ENCODE results near the gene HSDL1. TPM values are rescaled to one million over a fixed set of nuclear protein-coding genes. Genes with fewer than 3 reads are reported as not detected.

Gene HSDL1
- total and polyA plus RNA-seq, 10 of the 15 experiments (the other 5 are each of a cell fraction or from before 2014, with no cell fraction given): 2.0 to 13.4 (median 5.6) TPM

DNA sequence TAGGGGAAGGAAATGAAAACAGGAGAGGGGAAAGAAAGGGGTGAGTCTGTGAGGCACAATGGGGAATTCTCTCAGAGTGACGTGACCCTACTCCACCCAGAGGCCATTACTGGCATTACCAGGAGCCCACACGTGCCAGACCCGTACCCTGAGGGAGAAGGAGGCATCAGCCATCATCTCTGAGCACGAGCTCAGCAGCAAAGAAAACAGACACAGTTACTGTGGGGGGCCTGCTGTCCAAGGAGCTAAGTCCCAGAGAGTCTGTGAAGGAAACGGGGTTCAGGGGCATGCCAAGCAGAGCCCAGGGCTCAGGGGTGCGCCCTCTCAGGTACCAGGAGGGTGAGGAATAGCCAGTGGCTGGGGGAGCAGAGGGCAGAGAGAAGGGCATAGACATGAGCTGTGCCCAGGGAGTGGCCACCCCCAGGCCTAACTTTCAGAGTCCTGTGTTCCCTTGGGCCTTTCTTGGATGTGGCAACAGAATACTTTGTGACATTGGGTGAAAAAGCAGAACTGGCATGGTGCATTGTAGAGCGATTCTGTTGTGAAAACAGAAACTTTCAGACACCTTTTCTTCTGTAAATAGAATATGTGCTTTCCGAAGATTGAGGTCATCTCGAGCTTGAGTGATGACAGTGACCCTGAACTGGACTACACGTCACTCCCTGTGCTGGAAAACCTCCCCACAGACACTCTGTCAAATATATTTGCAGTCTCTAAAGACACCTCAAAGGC, 30.5 kb upstream of the HSDL1 start:
- ATAC-seq (peak; percentile 89), FAIRE-seq (no peak), DNase-seq (ENCODE audit: low read depth, low spot score) (peak; percentile 19)
- no TSS peak for BruUV-seq (replicated peaks)
- H4K20me1 ChIP-seq (ENCODE audit: control insufficient read depth, insufficient read depth): no peaks in the 10 kb centered on the region
- peak overlapping the region; percentile 39; the same call in 1 of the 2 replicates for H2AFZ ChIP-seq (ENCODE audit: control insufficient read depth, low read depth, low read length)
- CTCF ChIA-PET: interaction anchor here (0.8 to 7.1 kb wide), 5 partner anchors 11 to 116 kb away, joined by 3 to 82 read pairs (median 11); partner anchors contain the start of gene TAF1C
- POLR2A ChIA-PET: no interaction called here
- H3K4me2 ChIP-seq (ENCODE audit: control insufficient read depth, insufficient read depth): peak overlapping the region; percentile 62; the same call in 1 of the 2 replicates
- intact Hi-C loops (cut with micrococcal nuclease; ENCODE audit: unreplicated experiment) (loop anchor here (1.0 kb wide), 1 partner anchor 87 kb away; no protein-coding TSS in a partner anchor), in situ Hi-C loops (cut with MboI) (no loop called here)
- H3K36me3 ChIP-seq (ENCODE audit: control insufficient read depth in 2 of 2, insufficient read depth in 2 of 2, low read length in 1 of 2): peaks cover 5 to 10% of the 10 kb centered on the region in 2 experiments; a peak in 3 of 4 replicates
- no peaks in the 10 kb centered on the region for H3K27me3 ChIP-seq (replicated peaks in 1 of 2; ENCODE audit: control insufficient read depth in 2 of 2, insufficient read depth in 2 of 2, low read length in 1 of 2)
- 12% methylated on average over 10 of the region's 10 CpGs for WGBS (ENCODE audit: insufficient coverage, insufficient replicate concordance, low lambda C conversion rate, missing lambda C conversion rate)
- no peak overlapping the region for H3K4me3 ChIP-seq
- H3K79me2 ChIP-seq (ENCODE audit: control insufficient read depth, insufficient read depth, low read length): no peaks in the 10 kb centered on the region
- H3K4me1 ChIP-seq (ENCODE audit: control insufficient read depth, insufficient read depth, low read length): peaks cover 13% of the 10 kb centered on the region
- no peaks in the 10 kb centered on the region for H3K9me3 ChIP-seq (replicated peaks; ENCODE audit: control insufficient read depth, insufficient read depth, low read length)
- H3K27ac ChIP-seq (ENCODE audit: control insufficient read depth, insufficient read depth): no peak overlapping the region
- no peak overlapping the region for H3K9ac ChIP-seq (ENCODE audit: control insufficient read depth, insufficient read depth, low read length)
- RAD21 ChIA-PET (ENCODE audit: unreplicated experiment): interaction anchor here (0.9 to 2.0 kb wide), 6 partner anchors 11 to 109 kb away, joined by 3 to 13 read pairs (median 6); partner anchors contain the start of gene TAF1C
- SMC1A ChIA-PET (ENCODE audit: uncharacterized antibody, unreplicated experiment): interaction anchor here (1.1 to 2.4 kb wide), 4 partner anchors 76 to 91 kb away, joined by 3 to 12 read pairs (median 3); no protein-coding TSS in a partner anchor
- TF ChIP-seq, protein P1, sequence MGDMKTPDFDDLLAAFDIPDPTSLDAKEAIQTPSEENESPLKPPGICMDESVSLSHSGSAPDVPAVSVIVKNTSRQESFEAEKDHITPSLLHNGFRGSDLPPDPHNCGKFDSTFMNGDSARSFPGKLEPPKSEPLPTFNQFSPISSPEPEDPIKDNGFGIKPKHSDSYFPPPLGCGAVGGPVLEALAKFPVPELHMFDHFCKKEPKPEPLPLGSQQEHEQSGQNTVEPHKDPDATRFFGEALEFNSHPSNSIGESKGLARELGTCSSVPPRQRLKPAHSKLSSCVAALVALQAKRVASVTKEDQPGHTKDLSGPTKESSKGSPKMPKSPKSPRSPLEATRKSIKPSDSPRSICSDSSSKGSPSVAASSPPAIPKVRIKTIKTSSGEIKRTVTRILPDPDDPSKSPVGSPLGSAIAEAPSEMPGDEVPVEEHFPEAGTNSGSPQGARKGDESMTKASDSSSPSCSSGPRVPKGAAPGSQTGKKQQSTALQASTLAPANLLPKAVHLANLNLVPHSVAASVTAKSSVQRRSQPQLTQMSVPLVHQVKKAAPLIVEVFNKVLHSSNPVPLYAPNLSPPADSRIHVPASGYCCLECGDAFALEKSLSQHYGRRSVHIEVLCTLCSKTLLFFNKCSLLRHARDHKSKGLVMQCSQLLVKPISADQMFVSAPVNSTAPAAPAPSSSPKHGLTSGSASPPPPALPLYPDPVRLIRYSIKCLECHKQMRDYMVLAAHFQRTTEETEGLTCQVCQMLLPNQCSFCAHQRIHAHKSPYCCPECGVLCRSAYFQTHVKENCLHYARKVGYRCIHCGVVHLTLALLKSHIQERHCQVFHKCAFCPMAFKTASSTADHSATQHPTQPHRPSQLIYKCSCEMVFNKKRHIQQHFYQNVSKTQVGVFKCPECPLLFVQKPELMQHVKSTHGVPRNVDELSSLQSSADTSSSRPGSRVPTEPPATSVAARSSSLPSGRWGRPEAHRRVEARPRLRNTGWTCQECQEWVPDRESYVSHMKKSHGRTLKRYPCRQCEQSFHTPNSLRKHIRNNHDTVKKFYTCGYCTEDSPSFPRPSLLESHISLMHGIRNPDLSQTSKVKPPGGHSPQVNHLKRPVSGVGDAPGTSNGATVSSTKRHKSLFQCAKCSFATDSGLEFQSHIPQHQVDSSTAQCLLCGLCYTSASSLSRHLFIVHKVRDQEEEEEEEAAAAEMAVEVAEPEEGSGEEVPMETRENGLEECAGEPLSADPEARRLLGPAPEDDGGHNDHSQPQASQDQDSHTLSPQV (IDR thresholded peaks at IDR 0.05): no peak
- TF ChIP-seq, protein P2, sequence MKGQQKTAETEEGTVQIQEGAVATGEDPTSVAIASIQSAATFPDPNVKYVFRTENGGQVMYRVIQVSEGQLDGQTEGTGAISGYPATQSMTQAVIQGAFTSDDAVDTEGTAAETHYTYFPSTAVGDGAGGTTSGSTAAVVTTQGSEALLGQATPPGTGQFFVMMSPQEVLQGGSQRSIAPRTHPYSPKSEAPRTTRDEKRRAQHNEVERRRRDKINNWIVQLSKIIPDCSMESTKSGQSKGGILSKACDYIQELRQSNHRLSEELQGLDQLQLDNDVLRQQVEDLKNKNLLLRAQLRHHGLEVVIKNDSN (IDR thresholded peaks at IDR 0.05; ENCODE audit: borderline replicate concordance, extremely low read length, insufficient read depth, low read depth, low read length): peak; percentile 35
- TF ChIP-seq SPI1 (IDR thresholded peaks at IDR 0.05; ENCODE audit: borderline replicate concordance, insufficient read depth, low read depth, low read length) (peak; percentile 80; the same call in 1 of the 2 replicates), SMC3 (IDR thresholded peaks at IDR 0.05; ENCODE audit: borderline replicate concordance, low read length) (peak; percentile 38; the same call in 1 of the 2 replicates), ZNF24 (IDR thresholded peaks at IDR 0.05) (no peak), SUZ12 (IDR thresholded peaks at IDR 0.05; ENCODE audit: unreplicated experiment) (no peak), CTCF (IDR thresholded peaks at IDR 0.05 in 2 of 3, conservative IDR thresholded peaks at IDR 0.05 in 1 of 3; ENCODE audit: control insufficient read depth in 2 of 3, extremely low read depth in 1 of 3, insufficient read depth in 1 of 3, low read depth in 3 of 3, low read length in 3 of 3) (peak; percentile 70 to 75 (median 75))
- TF ChIP-seq, protein P3, sequence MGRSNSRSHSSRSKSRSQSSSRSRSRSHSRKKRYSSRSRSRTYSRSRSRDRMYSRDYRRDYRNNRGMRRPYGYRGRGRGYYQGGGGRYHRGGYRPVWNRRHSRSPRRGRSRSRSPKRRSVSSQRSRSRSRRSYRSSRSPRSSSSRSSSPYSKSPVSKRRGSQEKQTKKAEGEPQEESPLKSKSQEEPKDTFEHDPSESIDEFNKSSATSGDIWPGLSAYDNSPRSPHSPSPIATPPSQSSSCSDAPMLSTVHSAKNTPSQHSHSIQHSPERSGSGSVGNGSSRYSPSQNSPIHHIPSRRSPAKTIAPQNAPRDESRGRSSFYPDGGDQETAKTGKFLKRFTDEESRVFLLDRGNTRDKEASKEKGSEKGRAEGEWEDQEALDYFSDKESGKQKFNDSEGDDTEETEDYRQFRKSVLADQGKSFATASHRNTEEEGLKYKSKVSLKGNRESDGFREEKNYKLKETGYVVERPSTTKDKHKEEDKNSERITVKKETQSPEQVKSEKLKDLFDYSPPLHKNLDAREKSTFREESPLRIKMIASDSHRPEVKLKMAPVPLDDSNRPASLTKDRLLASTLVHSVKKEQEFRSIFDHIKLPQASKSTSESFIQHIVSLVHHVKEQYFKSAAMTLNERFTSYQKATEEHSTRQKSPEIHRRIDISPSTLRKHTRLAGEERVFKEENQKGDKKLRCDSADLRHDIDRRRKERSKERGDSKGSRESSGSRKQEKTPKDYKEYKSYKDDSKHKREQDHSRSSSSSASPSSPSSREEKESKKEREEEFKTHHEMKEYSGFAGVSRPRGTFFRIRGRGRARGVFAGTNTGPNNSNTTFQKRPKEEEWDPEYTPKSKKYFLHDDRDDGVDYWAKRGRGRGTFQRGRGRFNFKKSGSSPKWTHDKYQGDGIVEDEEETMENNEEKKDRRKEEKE (IDR thresholded peaks at IDR 0.05): no peak
- TF ChIP-seq, protein P4, sequence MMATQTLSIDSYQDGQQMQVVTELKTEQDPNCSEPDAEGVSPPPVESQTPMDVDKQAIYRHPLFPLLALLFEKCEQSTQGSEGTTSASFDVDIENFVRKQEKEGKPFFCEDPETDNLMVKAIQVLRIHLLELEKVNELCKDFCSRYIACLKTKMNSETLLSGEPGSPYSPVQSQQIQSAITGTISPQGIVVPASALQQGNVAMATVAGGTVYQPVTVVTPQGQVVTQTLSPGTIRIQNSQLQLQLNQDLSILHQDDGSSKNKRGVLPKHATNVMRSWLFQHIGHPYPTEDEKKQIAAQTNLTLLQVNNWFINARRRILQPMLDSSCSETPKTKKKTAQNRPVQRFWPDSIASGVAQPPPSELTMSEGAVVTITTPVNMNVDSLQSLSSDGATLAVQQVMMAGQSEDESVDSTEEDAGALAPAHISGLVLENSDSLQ (IDR thresholded peaks at IDR 0.05): 0 out of 2 replicates have a peak, but pooled peaks have one; percentile 5
